B cell (primary cell): ENCODE data around the gene ARL6IP4. TPM values are rescaled to one million over a fixed set of nuclear protein-coding genes. Genes with fewer than 3 reads are reported as not detected.

Source experiments
- ATAC-seq: fragments of 200-7000 bp; cut with Tn5 transposase; one replicate; pipeline ENCODE4 v1.10.0; 2021; ENCODE audit warnings: low read depth, mild to moderate bottlenecking, moderate number of reproducible peaks, moderate library complexity
- CTCF ChIA-PET: fragments of 350-600 bp; sonication (Branson Sonifier 250); formaldehyde crosslinking; loops from one replicate; lab custom pipeline; 2021; ENCODE audit warnings: antibody characterized with exemption, inconsistent platforms; lab: Charles Lee
- POLR2A ChIA-PET: fragments of 350-600 bp; sonication (Branson Sonifier 250); formaldehyde crosslinking; loops from one replicate; lab custom pipeline; 2021; ENCODE audit warnings: antibody characterized with exemption; lab: Charles Lee
- DNase-seq: peaks from one replicate; pipeline ENCODE4 v3.0.0; 2013
- H2AFZ ChIP-seq: 2 replicates; pipeline ENCODE4 v1.6.1; 2012; ENCODE audit warnings: mild to moderate bottlenecking, low read depth, low read length; ENCODE audit not compliant: insufficient read depth, poor library complexity, severe bottlenecking
- H3K27ac ChIP-seq, 2 donors: 1 replicate in 1 of 2; 2 replicates in 1 of 2; pipeline ENCODE4 v1.5.1; 2012 to 2013; ENCODE audit warnings: low read length in 2 of 2, mild to moderate bottlenecking in 2 of 2, moderate library complexity in 1 of 2
- H3K27me3 ChIP-seq, 4 experiments: fragments of 200-600 bp in 1 of 4; sonication (generic) in 1 of 4; replicated peaks in 1 of 4; 1 replicate in 2 of 4; 2 replicates in 2 of 4; pipeline versions ENCODE4 v1.6.1 to v1.7.0; 2013 to 2016; ENCODE audit warnings: low read length in 3 of 4, mild to moderate bottlenecking in 2 of 4, mixed read lengths in 1 of 4, moderate library complexity in 1 of 4; ENCODE audit not compliant: insufficient read depth in 4 of 4, control insufficient read depth in 3 of 4; ENCODE audit errors: control extremely low read depth in 1 of 4
- H3K36me3 ChIP-seq, 2 experiments: replicated peaks in 1 of 2; 1 replicate in 1 of 2; 2 replicates in 1 of 2; pipeline versions ENCODE4 v1.6.1 to v1.7.1; 2013; ENCODE audit warnings: low read length in 1 of 2; ENCODE audit not compliant: insufficient read depth in 2 of 2, control insufficient read depth in 1 of 2; ENCODE audit errors: control extremely low read depth in 1 of 2, extremely low read depth in 1 of 2
- H3K4me1 ChIP-seq, 2 donors: fragments of 200-600 bp in 1 of 2; sonication (generic) in 1 of 2; 1 replicate in 1 of 2; 2 replicates in 1 of 2; pipeline versions ENCODE4 v1.5.1 to v1.6.1; 2013 to 2017; ENCODE audit warnings: low read length in 2 of 2; ENCODE audit not compliant: control insufficient read depth in 2 of 2, insufficient read depth in 2 of 2
- H3K4me2 ChIP-seq: replicated peaks from 2 replicates; pipeline ENCODE3; 2012; ENCODE audit warnings: mild to moderate bottlenecking, low read depth, low read length; ENCODE audit not compliant: poor library complexity, severe bottlenecking
- H3K4me3 ChIP-seq, 5 experiments: fragments of 200-600 bp in 1 of 5; sonication (generic) in 1 of 5; 1 replicate in 3 of 5; 2 replicates in 2 of 5; pipeline versions ENCODE4 v1.5.1 to v1.7.0; 2011 to 2016; ENCODE audit warnings: low read length in 4 of 5, mild to moderate bottlenecking in 4 of 5, low read depth in 2 of 5, control low read depth in 1 of 5, moderate library complexity in 1 of 5; ENCODE audit not compliant: insufficient read depth in 1 of 5; ENCODE audit errors: control extremely low read depth in 1 of 5, extremely low read depth in 1 of 5
- H3K79me2 ChIP-seq: fragments of 200-600 bp; sonication (generic); one replicate; pipeline ENCODE4 v1.6.0; 2016; ENCODE audit warnings: low read length; ENCODE audit not compliant: control insufficient read depth, insufficient read depth
- H3K9ac ChIP-seq: fragments of 200-600 bp; sonication (generic); 2 replicates; pipeline ENCODE4 v1.6.1; 2017; ENCODE audit warnings: mild to moderate bottlenecking, low read length, moderate library complexity
- H3K9me3 ChIP-seq, 3 donors: one replicate each; pipeline versions ENCODE4 v1.6.1 to v1.7.1; 2013; ENCODE audit warnings: low read length in 2 of 3; ENCODE audit not compliant: control insufficient read depth in 2 of 3, insufficient read depth in 1 of 3; ENCODE audit errors: control extremely low read depth in 1 of 3
- H4K20me1 ChIP-seq: 2 replicates; pipeline ENCODE4 v1.6.0; 2012; ENCODE audit warnings: mild to moderate bottlenecking, low read length; ENCODE audit not compliant: insufficient read depth, control insufficient read depth, poor library complexity, severe bottlenecking
- H3K27ac Mint-ChIP-seq: one replicate; pipeline ENCODE4 v1.8.0; 2021; ENCODE audit warnings: mixed read lengths
- H3K27me3 Mint-ChIP-seq: one replicate; pipeline ENCODE4 v1.8.0; 2021; ENCODE audit warnings: mixed read lengths
- H3K4me1 Mint-ChIP-seq: one replicate; pipeline ENCODE4 v1.8.0; 2021; ENCODE audit warnings: mixed read lengths
- H3K4me3 Mint-ChIP-seq: one replicate; pipeline ENCODE4 v1.8.0; 2021; ENCODE audit warnings: mixed read lengths
- H3K9me3 Mint-ChIP-seq: one replicate; pipeline ENCODE4 v1.8.0; 2022; ENCODE audit warnings: mixed read lengths; ENCODE audit not compliant: insufficient read depth
- EZH2 ChIP-seq: IDR thresholded peaks from 2 replicates; pipeline ENCODE4 v1.6.1; 2012; ENCODE audit warnings: borderline replicate concordance, low read depth, mild to moderate bottlenecking, moderate library complexity, low read length; ENCODE audit not compliant: insufficient read depth, poor library complexity, severe bottlenecking
- WGBS: methylation state at CpG from one replicate; pipeline ENCODE4 v1.1.5; 2013; ENCODE audit warnings: missing lambda C conversion rate; ENCODE audit not compliant: insufficient coverage; 5-methylcytosine and 5-hydroxymethylcytosine counted together
- intact Hi-C: fragments of 100-400 bp; cut with micrococcal nuclease; formaldehyde crosslinking; loops from one replicate; pipeline ENCODE4 v1.10.0; 2022
- polyA plus RNA-seq: library from polyadenylated mRNA; depleted of rRNA; stranded (reverse); fragments of >200 nt; gene quantifications from 2 replicates; pipeline ENCODE4 v1.2.3, GENCODE V29; 2012
- total RNA-seq, 2 donors: library from RNA; stranded (reverse); fragments of 120-200 nt in 1 of 2; gene quantifications; 1 replicate in 1 of 2; 2 replicates in 1 of 2; pipeline versions ENCODE4 v1.2.3 to v1.2.4, GENCODE V29; 2013 to 2022
- TF ChIP-seq, protein P1 (sequence below): fragments of 200-600 bp; IDR thresholded peaks from one replicate; pipeline ENCODE4 v1.8.0; 2022; ENCODE audit warnings: antibody characterized with exemption, mild to moderate bottlenecking

The ARL6IP4 gene
- total and polyA plus RNA-seq, 2 donors (not counting 1 experiment from before 2014, with no cell fraction given): 165 to 274 TPM

DNA sequence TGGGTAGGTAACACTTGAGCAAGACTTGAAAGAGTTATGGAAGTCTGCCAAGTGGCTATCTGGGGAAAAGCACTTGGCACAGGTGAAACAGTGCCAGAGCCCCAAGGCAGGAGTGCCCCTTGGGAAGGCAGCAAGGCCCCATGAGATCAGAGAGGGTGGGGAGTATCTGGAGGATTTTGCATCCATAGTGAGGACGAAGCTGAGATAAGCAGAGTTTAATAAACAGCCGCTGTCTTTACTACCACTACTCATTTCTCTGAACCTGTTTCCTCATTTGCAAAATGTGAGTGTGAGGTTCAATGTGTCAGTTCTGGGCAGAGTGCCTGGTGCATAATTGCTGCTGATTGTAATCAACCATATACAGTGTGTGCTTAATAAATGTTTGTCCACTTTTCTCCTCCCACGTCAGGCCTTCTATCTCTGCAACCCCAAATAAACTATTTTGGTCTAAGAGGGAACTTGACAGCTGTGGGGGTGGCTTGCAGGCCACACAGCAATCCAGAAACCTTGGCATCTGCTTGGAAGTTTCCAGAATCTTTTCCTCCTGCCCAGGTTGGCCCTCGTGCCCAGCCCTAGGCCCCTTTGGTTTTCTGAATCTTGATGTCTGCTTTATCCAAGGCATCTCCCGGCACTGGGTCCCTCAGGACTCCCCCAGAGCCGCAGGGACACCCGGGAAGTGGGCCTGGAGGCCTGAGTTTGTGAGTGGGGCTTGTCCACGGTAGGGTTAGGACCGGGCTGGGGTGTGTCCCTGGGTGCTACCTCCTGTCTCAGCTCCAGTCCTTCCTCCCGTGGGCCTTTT, 18.8 kb upstream of the ARL6IP4 start:
- H3K27me3 Mint-ChIP-seq: no peaks in the 10 kb centered on the region
- Histone ChIP-seq H3K27ac (no peak overlapping the region), H3K4me3 (no peak overlapping the region), H3K4me1 (peaks cover 8 to 14% of the 10 kb centered on the region in 2 donors), H3K36me3 (no peaks in the 10 kb centered on the region), H3K9me3 (no peaks in the 10 kb centered on the region), H3K79me2 (no peaks in the 10 kb centered on the region), H3K9ac (no peak overlapping the region), H2AFZ (no peak overlapping the region), H4K20me1 (no peaks in the 10 kb centered on the region), H3K27me3 (no peaks in the 10 kb centered on the region), H3K4me2 (no peak overlapping the region)
- ChIA-PET CTCF (interaction anchor here (2.0 kb wide), 1 partner anchor 9 kb away, joined by 7 read pairs; no protein-coding TSS in a partner anchor), POLR2A (no interaction called here)
- no peak for ATAC-seq
- 100% methylated on average over 5 of the region's 10 CpGs for WGBS
- H3K9me3 Mint-ChIP-seq: no peaks in the 10 kb centered on the region
- TF ChIP-seq, protein P1, sequence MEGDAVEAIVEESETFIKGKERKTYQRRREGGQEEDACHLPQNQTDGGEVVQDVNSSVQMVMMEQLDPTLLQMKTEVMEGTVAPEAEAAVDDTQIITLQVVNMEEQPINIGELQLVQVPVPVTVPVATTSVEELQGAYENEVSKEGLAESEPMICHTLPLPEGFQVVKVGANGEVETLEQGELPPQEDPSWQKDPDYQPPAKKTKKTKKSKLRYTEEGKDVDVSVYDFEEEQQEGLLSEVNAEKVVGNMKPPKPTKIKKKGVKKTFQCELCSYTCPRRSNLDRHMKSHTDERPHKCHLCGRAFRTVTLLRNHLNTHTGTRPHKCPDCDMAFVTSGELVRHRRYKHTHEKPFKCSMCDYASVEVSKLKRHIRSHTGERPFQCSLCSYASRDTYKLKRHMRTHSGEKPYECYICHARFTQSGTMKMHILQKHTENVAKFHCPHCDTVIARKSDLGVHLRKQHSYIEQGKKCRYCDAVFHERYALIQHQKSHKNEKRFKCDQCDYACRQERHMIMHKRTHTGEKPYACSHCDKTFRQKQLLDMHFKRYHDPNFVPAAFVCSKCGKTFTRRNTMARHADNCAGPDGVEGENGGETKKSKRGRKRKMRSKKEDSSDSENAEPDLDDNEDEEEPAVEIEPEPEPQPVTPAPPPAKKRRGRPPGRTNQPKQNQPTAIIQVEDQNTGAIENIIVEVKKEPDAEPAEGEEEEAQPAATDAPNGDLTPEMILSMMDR: no peak
- no peak for TF ChIP-seq EZH2
- H3K4me1 Mint-ChIP-seq: peaks cover 3% of the 10 kb centered on the region
- no peak overlapping the region for H3K4me3 Mint-ChIP-seq
- DNase-seq: peak; percentile 5
- intact Hi-C loops: no loop called here
- H3K27ac Mint-ChIP-seq: no peak overlapping the region

DNA sequence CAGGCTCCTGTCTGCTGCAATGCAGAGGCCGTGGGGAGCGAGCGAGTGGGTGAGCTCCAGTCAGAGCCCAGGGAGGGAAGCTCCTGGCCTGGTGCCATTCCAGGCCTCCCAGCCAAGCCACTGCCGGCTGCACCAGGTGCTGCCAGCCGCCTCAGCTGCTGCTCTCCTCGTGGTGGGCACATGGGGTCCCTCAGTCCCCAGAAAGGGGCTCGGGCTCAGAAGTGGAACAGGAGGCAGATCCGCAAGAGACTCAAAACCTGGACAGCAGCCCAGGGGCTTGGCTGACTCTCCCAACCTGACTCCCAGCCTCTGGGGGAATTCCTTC, 16.6 kb upstream of the ARL6IP4 start:
- TF ChIP-seq, protein P1: no peak
- no peak for TF ChIP-seq EZH2
- Mint-ChIP-seq H3K9me3 (no peaks in the 10 kb centered on the region), H3K27ac (no peak overlapping the region), H3K4me3 (no peak overlapping the region), H3K27me3 (no peaks in the 10 kb centered on the region), H3K4me1 (peaks cover 6% of the 10 kb centered on the region)
- Histone ChIP-seq H3K27ac (no peak overlapping the region), H3K9me3 (no peaks in the 10 kb centered on the region), H4K20me1 (no peaks in the 10 kb centered on the region), H3K27me3 (no peaks in the 10 kb centered on the region), H3K9ac (no peak overlapping the region), H3K79me2 (no peaks in the 10 kb centered on the region), H3K4me2 (no peak overlapping the region), H3K36me3 (no peaks in the 10 kb centered on the region), H3K4me3 (no peak overlapping the region), H3K4me1 (peaks cover 8 to 14% of the 10 kb centered on the region in 2 donors), H2AFZ (no peak overlapping the region)
- intact Hi-C loops: no loop called here
- POLR2A ChIA-PET: no interaction called here
- DNase-seq (no peak), ATAC-seq (no peak)
- CTCF ChIA-PET: interaction anchor here (2.0 kb wide), 1 partner anchor 11 kb away, joined by 7 read pairs; no protein-coding TSS in a partner anchor
- 88% methylated on average over 8 of the region's 8 CpGs for WGBS
